ENCODE data around the gene RNF149. TPM values are rescaled to one million over a fixed set of nuclear protein-coding genes. Genes with fewer than 3 reads are reported as not detected.

Gene RNF149
- total RNA-seq, 4 donors from 2014 or later: 17.4 to 105 (median 82.0) TPM

GRCh38 chr2:101306410-101306809 is 2.1 kb downstream of the RNF149 start:
- intact Hi-C loops (cut with DNase I; ENCODE audit: low total_unique reads): no loop called here

GRCh38 chr2:101305492-101306078 is 2.9 kb downstream of the RNF149 start:
- H3K27ac ChIP-seq: peak overlapping the region in 1 of 2 donors; percentile 85
- H3K9me3 ChIP-seq: no peaks in the 10 kb centered on the region
- no peak for DNase-seq
- TF ChIP-seq CTCF (IDR thresholded peaks at IDR 0.05) (no peak), POLR2A (IDR thresholded peaks at IDR 0.05) (no peak)
- no peaks in the 10 kb centered on the region for H3K27me3 ChIP-seq
- H3K4me3 ChIP-seq: peak overlapping the region in 1 of 2 donors; percentile 68
- intact Hi-C loops (cut with DNase I; ENCODE audit: low total_unique reads): no loop called here
- peaks cover 0 to 5% of the 10 kb centered on the region in 2 donors for H3K4me1 ChIP-seq
- no peaks in the 10 kb centered on the region for H3K36me3 ChIP-seq

More at GRCh38 chr2:101306410-101306809, 2.1 kb downstream of the RNF149 start:
- H3K4me3 ChIP-seq: peak overlapping the region; percentile 49 to 68
- no peaks in the 10 kb centered on the region for H3K27me3 ChIP-seq
- no peak for DNase-seq
- TF ChIP-seq CTCF (IDR thresholded peaks at IDR 0.05): no peak
- no peak for TF ChIP-seq POLR2A (IDR thresholded peaks at IDR 0.05)
- no peaks in the 10 kb centered on the region for H3K9me3 ChIP-seq
- peaks cover 0 to 5% of the 10 kb centered on the region in 2 donors for H3K4me1 ChIP-seq
- no peaks in the 10 kb centered on the region for H3K36me3 ChIP-seq
- peak overlapping the region; percentile 85 to 86 for H3K27ac ChIP-seq

GRCh38 chr2:101305035-101305434 is 3.5 kb downstream of the RNF149 start:
- Histone ChIP-seq H3K36me3 (no peaks in the 10 kb centered on the region), H3K4me1 (peaks cover 0 to 5% of the 10 kb centered on the region in 2 donors), H3K9me3 (no peaks in the 10 kb centered on the region), H3K4me3 (peak overlapping the region in 1 of 2 donors; percentile 68), H3K27me3 (no peaks in the 10 kb centered on the region), H3K27ac (no peak overlapping the region)
- DNase-seq: no peak
- intact Hi-C loops (cut with DNase I; ENCODE audit: low total_unique reads): no loop called here
- TF ChIP-seq POLR2A (IDR thresholded peaks at IDR 0.05) (no peak), CTCF (IDR thresholded peaks at IDR 0.05) (no peak)

- H3K36me3 ChIP-seq: no peaks in the 10 kb centered on the region
- H3K4me3 ChIP-seq: no peak overlapping the region
- intact Hi-C loops (cut with DNase I; ENCODE audit: low total_unique reads): no loop called here
- no peaks in the 10 kb centered on the region for H3K9me3 ChIP-seq
- no peak for DNase-seq
- no peak overlapping the region for H3K27ac ChIP-seq
- H3K27me3 ChIP-seq: no peaks in the 10 kb centered on the region
- peaks cover 0 to 5% of the 10 kb centered on the region in 2 donors for H3K4me1 ChIP-seq
- no peak for TF ChIP-seq POLR2A (IDR thresholded peaks at IDR 0.05)
- no peak for TF ChIP-seq CTCF (IDR thresholded peaks at IDR 0.05)
Observed at GRCh38 chr2:101303688-101304087, 4.8 kb downstream of the RNF149 start.

GRCh38 chr2:101302016-101302415 is 6.5 kb downstream of the RNF149 start:
- H3K4me3 ChIP-seq: no peak overlapping the region
- no peaks in the 10 kb centered on the region for H3K36me3 ChIP-seq
- DNase-seq: no peak
- H3K9me3 ChIP-seq: no peaks in the 10 kb centered on the region
- peaks cover 0 to 5% of the 10 kb centered on the region in 2 donors for H3K4me1 ChIP-seq
- TF ChIP-seq POLR2A (IDR thresholded peaks at IDR 0.05) (no peak), CTCF (IDR thresholded peaks at IDR 0.05) (no peak)
- intact Hi-C loops (cut with DNase I; ENCODE audit: low total_unique reads): no loop called here
- no peaks in the 10 kb centered on the region for H3K27me3 ChIP-seq
- H3K27ac ChIP-seq: no peak overlapping the region
